ENCODE measurements around the gene RALGPS1.

DNA sequence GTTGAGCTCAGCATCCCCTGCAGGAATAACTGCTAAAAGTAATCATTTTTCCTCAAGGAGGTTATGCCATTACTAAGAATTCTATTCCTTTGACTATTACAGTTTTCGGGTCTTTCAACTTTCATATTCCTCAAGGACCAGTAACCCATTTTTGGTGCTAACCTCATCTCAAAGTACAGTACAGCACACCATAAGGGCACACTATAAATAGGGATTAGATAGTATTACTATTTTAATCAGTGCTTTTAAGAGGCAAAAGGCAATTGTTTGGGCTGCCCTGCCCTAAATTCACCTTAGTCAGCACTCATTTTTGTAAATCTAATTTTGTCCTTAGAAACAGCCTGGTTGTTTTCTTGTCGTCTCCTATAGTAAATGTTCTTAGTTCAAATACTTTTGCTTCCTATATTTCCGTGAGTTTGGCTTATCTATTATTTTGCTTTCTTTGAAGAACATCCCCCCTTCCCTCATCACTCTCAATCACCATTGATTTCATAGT, 336.4 kb downstream of the RALGPS1 start:
- TF ChIP-seq CTCF (IDR thresholded peaks at IDR 0.05; ENCODE audit: poor library complexity) (no peak), EZH2 (IDR thresholded peaks at IDR 0.05; ENCODE audit: borderline replicate concordance) (no peak)
